GM18508 (cell line): ENCODE results near the gene DIPK1A.
"Not testable (repeated sequence)": the region's sequence is repeated elsewhere in the genome, so short reads cannot be mapped to it uniquely, and the experiment has no call there.

Experiments
- ATAC-seq: cut with Tn5 transposase; IDR thresholded peaks from one replicate; pipeline ENCODE4 v1.9.1; 2021; ENCODE audit warnings: moderate number of reproducible peaks; ENCODE audit not compliant: insufficient read depth, unreplicated experiment

Gene DIPK1A

DNA sequence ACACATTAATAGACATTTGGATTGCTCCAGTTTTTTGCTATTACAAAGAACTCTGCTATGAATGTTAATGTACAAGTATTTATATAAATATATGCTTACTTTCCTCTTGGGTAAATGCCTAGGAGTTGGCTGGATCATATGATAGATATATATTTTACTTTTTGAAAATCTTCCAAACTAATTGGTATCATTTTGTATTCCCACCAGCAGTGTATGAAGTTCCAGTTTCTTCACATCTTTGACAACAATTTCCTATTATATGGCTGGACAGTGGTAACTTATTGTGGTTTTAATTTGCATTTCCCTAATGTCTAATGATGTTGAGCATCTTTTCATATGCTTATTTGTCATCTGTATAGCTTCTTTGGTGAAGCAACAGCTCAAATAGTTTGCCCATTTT lies 23.8 kb upstream of the DIPK1A start:
- ATAC-seq: no peak

DNA sequence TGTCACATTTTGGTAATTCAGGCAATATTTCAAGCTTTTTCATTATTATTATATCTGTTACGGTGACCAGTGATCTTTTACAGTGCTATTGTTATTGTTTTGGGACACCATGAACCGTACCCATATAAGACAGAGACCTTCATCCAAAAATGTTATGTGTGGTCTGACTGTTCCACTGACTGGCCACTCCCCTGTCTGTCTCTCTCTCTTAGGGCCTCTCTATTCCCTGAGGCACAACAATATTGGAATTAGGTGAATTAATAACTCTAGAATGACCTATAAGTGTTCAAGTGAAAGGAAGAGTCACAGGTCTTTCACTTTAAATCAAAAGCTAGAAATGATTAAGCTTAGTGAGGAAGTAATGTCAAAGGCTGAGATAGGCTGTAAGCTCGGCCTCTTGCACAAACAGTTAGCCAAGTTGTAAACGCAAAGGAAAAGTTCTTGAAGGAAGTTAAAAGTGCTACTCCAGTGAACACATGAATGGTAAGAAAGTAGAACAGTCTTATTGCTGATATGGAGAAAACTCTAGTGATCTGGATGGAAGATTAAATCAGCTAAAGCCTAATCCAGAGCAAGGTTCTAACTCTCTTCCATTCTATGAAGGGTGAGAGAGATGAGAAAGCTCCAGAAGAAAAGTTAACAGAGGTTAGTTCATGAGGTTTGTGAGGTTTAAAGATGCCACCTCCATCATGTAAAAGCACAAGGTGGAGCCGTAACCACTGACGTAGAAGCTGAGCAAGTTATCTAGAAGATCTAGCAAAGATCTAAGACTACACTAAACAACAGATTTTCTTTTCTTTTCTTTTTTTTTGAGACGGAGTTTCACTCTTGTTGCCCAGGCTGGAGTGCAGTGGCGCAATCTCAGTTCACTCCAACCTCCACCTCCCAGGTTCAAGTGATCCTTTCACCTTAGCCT lies 19.7 kb upstream of the DIPK1A start:
- ATAC-seq: no peak

DNA sequence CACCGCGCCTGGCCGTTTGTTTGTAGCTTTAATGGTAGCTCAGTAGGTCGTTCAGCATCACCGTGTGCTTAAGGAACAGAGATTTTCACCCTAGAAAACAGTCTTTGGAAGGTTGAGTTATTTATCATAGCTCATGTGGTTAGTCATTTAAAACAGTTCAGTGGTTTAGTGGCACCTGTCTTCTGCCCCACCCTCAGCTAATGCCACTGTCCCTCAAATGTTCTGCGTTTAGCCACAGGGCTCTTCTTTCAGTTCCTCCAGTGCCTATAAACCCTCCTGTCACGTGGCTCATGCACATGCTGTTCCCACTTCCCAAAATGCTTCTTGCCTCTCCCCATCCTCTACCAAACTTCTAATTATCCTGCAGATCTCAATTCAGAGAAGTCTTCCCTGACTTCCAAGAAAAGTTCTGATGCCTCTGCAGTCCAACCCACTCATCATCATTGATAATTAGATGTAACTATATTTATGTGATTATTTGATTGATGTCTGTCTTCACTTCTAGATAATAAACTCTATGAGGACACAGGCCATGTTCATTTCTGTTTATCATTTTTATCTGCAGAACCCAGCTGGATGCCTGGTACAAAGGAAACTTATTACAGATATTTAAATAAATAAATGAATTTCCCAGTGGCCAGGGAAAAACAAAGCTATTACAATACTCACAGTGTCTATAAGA lies 14.4 kb upstream of the DIPK1A start:
- ATAC-seq: peak; percentile 71

DNA sequence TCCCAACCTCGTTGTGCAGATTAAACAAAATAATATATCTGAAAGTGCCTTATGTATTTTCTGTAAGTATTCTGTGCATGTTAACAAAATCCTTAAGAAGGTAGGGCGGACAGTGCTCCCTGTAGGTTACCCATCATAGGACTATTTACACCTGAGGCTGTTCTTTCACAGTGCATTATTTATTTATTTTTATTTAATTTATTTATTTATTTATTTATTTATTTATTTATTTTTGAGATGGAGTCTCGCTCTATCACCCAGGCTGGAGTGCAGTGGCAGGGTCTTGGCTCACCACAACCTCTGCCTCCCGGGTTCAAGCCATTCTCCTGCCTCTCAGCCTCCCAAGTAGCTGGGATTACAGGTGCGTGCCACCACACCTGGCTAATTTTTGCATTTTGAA lies 12.8 kb upstream of the DIPK1A start:
- ATAC-seq: not testable (repeated sequence)

DNA sequence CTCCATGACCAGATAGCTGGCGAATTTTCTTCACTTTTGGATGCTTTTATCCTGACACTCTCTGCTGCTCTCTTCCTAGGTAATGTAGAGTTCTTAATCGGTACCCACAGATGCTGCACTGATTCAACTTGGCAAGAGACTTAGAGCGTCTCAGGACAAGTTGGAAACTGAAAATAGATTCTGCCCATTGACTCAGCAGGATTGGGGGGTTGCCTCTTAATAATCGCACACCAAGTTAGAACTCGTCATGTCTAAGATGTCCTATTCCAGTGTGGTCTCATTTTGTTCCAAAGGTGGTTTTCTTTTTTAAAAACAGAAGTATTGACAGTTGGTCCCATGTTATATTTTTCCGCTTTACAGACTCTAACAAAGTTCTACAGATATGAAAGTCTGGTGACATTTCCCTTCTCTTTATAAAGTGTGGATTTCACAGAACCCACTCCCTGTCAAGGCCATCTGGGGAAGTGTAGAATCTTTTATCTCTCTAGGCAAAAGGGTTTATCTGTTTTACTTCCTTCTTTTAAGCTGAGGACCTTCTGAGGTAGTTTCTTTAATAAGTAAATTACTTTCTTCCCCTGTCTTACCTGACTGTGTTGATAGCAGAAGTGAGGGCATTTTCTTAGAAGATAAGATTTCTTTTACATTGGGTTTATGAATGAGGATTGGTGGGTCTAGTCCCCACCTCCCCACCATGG lies 12.1 kb upstream of the DIPK1A start:
- no peak for ATAC-seq

DNA sequence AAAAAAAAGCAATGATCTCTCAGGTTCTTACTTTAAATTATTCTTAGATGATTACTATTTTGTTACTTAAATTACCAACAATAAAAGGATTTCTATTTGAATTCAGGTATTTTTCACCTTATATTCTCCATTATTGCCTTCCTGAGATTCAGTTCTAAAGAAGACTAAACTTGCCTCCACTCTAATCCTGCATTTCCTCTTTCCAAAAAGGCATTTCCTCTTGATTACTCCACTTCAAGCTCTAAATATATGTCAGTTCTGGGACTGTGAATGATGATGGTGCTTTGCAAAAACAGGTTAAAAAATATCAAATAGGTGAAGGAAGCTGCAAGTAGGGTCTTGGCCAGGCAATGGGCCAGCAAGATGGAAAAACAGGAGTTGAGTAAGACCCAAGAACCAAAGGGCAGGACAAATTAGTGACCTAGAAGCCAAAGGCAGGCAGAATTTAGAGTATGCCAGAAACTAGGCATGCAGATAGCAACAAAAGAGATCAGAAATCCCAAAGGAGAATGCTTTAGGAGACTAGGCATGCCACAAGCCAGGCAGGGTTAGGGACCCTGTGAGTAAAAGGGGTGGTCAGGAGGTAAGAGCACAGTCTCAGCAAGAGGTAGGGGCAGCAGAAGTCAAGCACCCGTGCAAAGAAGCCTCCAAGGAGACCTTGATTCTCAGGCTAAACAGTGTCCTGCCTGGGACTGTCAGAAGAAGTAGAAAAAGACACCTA lies 11.3 kb upstream of the DIPK1A start:
- no peak for ATAC-seq

DNA sequence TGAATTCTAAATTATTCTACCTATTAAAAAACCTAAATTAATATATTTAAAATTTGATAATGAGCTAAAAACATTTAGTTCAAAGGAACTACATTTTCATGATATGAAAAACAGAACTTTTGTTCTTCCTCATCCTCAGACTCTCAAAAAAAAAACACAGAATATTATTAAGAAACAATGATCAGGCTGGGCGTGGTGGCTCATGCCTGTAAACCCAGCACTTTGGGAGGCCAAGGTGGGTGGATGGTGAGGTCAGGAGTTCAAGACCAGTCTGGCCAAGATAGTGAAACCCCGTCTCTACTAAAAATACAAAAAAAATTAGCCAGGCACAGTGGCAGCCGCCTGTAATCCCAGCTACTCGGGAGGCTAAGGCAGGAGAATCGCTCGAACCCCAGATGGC lies 10.7 kb upstream of the DIPK1A start:
- ATAC-seq: not testable (repeated sequence)

DNA sequence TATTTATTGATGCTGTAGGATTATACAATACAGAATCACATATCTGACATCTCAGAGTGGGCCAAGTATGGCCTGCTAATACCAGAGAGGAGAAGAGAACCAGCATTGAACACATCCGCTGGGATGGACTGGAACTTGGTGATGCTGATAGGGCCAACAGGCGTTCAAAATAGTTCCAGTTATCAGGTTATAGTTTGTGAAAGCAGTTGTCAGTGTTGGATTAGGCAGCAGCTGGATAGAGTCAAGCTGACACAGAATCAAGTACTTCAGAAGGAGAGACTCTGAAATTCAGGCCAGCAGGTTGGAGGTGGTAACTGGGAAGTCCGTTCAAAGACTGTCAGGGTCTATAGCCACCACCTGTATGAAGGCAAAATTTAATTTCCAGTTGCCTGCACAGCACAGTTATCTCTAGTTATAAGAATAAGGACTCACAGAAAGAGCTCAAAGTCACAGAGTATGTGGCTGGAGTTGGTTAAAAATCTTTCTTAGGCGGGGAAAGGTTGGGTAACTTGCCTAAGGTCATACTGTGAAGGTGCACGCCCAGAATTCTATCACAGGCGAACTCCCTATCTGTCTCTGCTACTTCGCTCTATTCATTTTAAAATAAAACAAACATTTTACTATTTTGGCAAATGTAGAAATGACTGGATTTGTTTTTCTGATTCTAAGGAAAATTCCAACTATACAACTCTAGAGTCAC lies 9.9 kb upstream of the DIPK1A start:
- no peak for ATAC-seq

DNA sequence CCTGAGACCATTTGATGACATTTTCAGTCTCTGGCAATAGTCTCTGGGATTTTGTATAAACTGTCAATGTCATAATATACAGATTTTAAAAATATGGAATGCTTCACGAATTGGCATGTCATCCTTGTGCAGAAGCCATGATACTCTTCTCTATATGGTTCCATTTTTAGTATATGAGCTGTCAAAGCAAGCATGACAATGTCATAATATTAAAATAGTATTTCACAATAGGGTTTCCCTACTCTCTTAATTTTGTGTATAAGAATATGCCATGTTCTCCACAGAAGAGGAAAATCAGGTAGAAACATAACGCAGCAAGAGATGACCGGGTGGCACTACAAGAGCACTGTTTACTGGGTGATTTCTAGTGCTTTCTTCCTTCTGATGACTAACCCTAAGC lies 8.3 kb upstream of the DIPK1A start:
- no peak for ATAC-seq

DNA sequence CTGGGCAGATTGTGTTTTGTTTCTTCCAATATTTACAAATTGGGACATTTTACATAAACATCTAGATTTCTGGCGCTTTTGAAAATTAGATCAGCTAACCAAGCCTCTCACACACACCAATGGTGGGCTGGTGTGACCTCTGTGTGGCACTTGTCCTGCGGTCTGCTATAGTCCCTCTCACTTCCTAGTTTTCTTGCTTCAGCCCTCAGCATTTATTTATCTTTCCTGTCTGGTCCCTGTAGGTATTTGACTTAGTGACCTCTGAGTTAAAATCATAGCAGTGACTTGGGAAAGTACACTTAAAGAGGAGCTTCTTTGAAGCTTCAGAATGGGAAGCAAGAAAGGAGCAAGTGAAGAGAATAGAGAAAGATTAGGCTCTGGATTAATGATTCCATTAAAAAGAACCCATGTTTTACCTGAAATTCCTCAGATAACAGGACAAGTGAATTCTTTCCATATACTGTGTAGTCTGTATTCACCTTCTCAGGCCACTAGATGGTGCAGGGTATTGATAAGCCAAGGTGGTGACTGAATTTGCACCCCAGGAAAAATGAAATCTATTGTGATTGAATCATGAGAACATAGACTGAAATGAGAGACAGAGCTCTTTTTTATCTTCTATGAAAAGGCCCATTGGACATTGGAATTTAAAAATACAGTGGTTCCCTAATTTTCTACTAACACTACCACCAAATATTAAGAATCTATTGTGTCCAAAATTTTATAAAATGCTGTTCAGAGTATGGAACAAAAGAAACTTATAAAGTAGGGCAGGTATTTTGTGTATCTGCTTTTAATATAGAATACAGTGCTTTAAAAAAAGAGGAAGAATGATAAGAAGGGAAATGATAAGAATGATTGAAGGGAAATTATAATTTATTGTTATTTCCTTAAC lies 7.1 kb upstream of the DIPK1A start:
- peak; percentile 54 for ATAC-seq

DNA sequence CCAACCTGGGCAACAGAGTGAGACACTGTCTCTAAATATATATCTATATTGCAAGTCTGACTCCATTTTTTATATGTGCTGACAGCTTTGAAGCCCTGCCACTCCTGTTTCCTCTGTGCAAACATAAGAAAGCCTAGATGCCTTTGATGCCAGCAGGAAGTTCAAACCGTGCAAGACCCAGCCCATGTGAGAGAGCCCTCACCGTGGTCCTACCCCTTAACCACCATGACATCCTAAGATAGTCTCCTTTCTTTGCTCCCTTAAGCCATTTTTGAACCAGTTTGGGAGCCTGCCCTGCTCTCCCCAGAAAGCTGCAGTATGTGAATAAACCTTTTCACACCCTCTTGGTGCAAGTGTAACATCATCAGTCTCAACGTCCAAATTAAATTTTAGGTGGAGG lies 3.7 kb upstream of the DIPK1A start:
- ATAC-seq: no peak

DNA sequence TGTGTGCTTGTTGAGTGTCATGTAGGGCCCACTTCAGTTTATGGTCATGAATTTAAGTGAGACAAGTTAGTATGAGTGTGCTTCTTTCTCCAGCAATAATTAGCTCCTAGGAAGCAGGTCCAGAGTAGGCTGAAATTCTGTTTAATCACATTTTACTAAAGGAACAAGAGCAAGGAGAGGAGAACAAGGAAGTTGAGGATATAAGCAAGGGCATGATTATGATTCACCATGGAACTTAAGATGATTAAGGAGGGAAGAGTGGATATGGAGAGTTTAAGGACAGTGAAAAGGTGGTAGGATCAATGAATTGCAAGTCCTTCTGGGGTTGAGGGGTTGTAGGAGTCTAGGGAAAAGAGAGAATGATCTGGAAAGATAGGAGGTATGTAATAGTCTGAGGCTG lies 3.1 kb upstream of the DIPK1A start:
- ATAC-seq: no peak

DNA sequence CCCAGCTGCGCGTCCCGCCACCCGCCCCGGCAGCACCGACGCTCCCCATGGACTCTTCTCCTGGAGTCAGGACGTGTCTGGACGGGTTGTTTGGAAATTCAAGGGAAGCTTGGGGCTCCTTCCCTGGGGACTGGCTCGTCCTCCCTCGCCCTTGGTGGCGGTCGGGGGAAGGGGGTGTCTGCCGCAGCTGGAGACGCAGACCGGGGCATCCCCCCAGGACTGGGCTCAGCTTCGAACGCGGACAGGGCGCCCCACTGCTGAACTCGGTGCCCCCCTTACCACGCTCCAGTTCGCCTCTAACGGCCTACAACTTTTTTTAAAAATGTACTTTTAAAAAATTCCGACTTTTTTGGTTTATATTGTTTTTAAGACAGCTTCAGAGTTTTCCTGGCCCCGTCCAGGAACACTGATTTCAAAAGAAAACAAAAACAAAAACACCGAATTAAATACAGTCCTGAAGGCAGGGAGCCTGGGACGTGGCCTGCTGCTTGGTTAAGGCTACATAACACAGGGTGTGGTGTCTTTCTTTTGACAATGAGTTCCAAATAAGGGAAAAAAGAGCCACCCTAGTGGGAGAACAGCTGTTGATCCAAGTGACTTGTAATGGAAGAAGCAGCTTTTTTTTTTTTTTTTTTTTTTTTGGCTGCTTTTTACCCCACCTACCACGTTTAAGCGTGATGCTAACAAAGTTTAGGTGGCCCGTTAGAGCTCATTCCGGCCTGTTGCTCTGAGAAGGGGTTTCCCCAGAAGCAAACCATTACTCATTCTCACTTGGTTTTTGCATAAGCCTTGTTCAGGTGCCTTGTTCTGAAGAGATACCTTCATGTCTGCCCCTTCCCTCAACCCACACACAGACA lies 862 bp upstream of the DIPK1A start:
- peak; percentile 69 for ATAC-seq

DNA sequence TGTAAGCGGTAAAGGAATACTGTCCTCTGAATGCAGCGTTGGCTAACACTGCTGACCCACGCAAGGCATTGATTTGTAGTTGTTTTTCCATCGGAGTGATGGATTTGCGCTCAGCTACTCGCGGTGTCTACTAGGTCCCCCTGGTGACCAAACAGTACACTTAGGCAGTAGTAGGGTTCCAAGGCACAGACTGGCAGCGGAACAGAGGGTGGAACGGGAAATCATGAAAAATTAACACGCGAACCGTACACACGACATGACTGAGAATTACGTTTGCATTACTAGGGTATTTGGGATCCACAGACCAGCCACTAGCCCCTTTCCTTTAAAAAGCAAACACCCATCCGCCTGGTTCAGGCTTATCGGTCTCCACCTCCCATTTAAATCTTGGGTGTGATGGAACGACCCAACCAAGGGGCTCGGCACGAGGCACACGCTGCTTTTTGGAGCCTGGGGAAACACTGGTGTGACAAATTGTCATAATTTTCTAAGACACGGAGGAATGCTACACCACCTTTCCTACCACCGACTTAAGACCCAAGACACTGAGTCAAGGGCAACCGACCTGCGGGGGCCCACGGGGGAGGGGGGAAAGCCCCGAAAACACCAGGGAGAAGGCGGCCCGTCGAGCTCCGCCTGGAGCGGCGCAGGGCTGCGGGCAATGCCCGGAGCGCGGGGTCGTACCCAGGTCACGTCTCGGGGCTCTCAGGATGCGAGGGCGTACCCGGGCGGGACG lies 699 bp downstream of the DIPK1A start:
- no peak for ATAC-seq

DNA sequence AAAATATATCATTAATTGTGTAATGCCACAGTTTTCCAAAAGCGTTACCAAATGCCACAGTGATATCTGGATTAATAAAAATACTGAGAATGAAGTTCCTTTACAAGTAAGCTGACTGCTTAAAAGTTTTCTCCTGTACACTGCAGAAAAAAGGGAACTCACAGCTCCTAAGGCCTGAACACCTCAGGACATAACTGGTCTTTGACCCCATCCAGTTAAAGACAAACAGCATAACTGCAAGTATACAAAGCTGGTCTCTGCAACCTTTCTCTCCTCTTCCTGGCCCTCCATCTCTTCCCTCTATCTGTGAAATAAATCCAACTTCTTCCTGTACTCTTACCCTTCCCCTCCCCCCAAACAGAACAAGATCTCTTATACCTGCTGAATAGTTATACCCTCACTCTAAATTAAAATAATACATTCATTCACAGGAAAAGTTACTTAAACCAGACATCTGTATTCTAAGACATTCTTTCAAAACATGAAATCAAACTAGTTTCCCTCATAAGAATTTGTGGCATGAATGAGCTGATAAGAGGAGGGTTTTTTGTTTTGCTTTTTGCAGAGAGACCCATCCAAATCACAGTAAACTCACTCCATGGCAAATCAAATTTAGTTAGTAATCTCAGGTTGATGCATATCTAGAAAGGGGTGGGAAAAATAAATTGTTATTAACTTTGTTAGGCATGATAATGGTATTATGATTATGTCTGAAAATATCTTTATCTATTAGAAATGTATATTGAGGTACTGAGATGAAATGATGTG lies 2.9 kb downstream of the DIPK1A start:
- no peak for ATAC-seq

DNA sequence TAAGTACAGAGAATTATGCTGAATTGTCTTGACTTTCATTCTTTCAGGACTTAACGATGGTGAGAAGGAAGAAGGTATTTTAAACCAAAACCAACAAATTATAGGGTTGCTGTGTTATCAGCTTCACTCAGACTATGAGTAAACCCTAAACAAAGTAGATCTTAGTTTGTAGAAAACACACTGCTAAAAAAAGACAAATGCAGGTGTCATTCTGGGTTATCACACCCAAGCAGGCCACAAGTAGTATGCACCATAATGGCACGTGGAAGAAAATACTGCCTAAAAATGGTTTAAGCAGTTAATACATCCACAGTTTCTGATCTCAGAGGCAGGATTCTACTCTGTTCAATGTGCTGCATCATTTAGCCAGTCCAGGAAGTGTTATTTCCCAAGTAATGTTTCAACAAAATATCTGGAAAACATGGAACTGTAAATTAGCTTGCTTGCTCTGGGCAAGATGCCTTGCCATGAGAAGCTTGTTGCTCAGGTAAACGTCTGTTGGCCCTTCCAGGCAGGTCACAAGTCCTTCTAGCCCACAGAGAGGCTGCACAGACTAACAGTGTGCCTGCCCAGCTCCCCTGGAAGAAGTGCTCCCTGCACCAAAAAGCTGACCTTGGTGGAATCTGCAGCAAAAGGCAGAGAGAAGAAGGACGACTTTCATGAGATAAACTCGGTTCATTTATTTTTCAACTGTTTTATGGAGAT lies 4.1 kb downstream of the DIPK1A start:
- no peak for ATAC-seq
